GM19193 (cell line): Measurements from ENCODE around the gene ARMH3.

Experiments
- POLR2A ChIP-seq: IDR thresholded peaks from 4 replicates; pipeline ENCODE4 v1.6.1; 2011; ENCODE audit not compliant: insufficient read depth, insufficient read length; ENCODE audit errors: extremely low read depth

Gene ARMH3

DNA sequence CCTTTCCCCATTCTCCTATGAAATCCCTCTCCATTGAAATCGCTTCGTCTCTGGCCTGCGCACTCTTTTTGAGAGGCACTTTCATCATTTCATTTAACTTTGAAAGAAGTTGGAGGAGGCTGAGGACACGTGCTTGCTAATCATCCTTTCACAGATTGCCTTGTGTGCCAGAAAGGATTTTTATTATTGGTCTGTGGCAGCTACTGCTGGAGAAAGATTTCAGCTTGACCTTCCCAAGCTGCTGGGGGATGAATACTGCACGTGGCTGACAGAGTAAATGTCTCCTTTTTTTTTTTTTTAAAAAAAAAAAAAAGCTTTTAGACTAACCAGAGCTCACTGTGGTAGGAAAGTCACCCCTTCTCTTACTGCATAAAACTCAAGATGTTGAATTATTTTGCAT lies 168.2 kb downstream of the ARMH3 start:
- no peak for TF ChIP-seq POLR2A

GRCh38 chr10:101886521-101887312 lies 169.3 kb downstream of the ARMH3 start:
- no peak for TF ChIP-seq POLR2A

DNA sequence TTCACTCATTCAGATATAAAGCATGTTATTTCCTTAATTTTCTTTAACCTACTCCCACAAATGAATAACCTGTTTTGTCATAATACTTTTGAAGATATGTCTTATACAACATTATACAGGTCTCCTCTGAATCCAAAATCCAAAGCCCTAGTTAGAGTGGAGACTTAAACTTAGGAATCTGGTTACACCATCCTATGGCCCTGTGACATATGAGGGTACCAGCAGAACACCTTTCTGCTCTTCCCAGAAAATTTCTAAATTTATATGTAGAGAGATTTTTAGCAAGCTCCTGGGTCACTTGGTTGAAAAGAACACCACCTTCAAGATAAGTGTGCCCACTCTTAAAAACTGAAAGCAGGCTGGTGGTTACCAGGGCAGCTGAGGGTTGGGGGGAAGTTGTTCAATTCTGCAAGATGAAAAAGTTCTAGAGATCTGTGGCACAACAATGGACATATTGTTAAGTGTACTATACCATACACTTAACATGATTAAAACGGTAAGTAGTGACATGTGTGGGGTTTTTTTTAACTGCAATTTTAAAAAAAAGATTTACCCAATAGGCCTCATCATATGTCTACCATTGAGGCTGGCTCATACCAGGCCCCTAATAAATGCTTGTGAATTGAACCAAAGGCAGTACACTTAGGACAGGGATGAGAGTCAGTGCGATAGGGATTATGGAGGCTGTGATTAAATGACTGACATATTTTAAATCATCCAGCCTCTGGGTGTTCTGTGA lies 174.8 kb downstream of the ARMH3 start:
- no peak for TF ChIP-seq POLR2A

- no peak for TF ChIP-seq POLR2A
Observed at GRCh38 chr10:101880232-101880573, 175.8 kb downstream of the ARMH3 start.

- no peak for TF ChIP-seq POLR2A
Observed at GRCh38 chr10:101879456-101880231, 176.3 kb downstream of the ARMH3 start.

DNA sequence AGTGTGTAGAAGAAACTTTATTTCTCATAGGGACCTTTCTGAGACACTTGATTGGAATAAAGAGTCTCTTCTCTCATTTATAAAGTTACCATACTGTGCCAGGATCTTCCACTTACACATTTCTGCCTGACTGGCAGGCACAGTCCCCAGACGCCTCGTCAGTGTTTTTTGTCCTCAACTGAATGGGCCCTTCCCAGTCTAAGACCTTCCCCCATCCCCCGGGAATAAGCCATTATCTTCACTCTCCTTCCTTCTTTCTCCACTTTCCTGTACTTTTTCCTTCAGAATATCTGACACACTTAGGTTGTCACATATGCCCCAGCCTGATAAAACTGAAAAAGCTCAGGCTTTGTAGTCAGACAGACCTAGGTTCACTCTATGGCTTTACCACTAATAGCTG lies 177.1 kb downstream of the ARMH3 start:
- TF ChIP-seq POLR2A = no peak

GRCh38 chr10:101875068-101875688 lies 180.8 kb downstream of the ARMH3 start:
- TF ChIP-seq POLR2A = no peak

- TF ChIP-seq POLR2A = no peak
Observed at GRCh38 chr10:101874252-101874651, 181.7 kb downstream of the ARMH3 start.

GRCh38 chr10:101867931-101868330 lies 188.0 kb downstream of the ARMH3 start:
- TF ChIP-seq POLR2A = no peak

DNA sequence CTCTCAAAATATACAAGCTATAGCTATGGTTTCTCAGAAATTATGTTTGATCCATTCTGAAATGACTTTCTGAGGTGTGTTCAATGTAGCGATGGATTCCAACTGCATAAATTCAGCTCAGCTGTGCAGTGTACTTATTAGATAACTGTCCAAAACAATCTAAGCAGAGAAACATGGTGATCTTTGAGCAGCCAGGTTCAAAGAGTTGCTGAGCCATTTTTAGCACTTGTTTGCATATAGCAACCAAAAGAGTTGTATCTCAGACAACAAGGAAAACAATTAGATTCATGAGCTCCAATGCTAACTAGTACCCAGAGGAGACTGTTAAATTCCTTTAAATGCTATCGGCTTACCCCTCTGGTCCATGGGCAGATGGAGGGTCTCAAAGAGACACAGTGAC lies 196.4 kb downstream of the ARMH3 start:
- TF ChIP-seq POLR2A = no peak

- no peak for TF ChIP-seq POLR2A
Observed at GRCh38 chr10:101858723-101859500, 197.1 kb downstream of the ARMH3 start.

DNA sequence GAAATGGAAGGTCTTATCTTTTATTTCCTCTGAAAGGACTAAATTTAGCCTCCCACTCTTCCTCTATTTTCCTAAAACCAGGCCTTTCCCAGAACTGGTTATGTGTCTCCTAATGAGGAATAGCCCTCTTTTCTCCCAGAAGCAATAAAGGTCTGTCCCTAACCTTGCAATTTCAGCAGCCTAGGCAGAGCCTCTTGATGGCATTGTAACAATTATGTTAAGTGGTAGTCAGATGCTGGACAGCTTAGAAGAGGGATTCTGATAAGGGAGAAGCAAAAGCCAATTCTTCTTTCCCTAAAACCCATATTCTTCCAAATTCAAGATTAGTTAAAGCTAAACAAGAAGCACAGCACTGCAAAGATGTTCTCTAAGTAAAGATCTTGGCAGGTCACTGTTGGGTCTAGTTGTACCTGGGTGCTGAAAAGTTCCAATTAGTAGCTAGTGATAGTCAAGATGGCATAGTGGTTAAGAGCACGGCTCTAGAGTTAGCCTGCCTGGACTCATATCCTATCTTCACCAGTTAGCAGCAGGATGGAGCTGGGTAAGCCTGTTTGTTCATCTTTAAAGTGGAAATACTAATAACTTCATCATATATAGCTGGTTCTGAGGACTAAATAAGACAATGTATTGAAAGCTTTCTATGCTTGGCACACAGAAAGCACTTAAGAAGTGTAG lies 198.0 kb downstream of the ARMH3 start:
- TF ChIP-seq POLR2A = no peak

GRCh38 chr10:101856626-101857025 lies 199.3 kb downstream of the ARMH3 start:
- no peak for TF ChIP-seq POLR2A
